ENCODE measurements around the gene CDH4.

The CDH4 gene

GRCh38 chr20:61880706-61881105 lies 628.6 kb downstream of the CDH4 start:
- H3K27me3 ChIP-seq (ENCODE audit: low read depth, low read length): no peaks in the 10 kb centered on the region
- no peaks in the 10 kb centered on the region for H3K9me3 ChIP-seq (ENCODE audit: control insufficient read depth in 1 of 2, low read length in 2 of 2)
- no peaks in the 10 kb centered on the region for H3K4me1 ChIP-seq (ENCODE audit: control insufficient read depth in 1 of 2, insufficient read depth in 2 of 2, low read length in 2 of 2)
- no peak overlapping the region for H3K4me3 ChIP-seq (ENCODE audit: low read depth in 1 of 2, low read length in 2 of 2)
- H3K36me3 ChIP-seq (ENCODE audit: control insufficient read depth in 1 of 2, insufficient read depth in 2 of 2, low read length in 2 of 2): no peaks in the 10 kb centered on the region
- no peak overlapping the region for H3K27ac ChIP-seq (ENCODE audit: low read length)

- no peaks in the 10 kb centered on the region for H3K36me3 ChIP-seq (ENCODE audit: control insufficient read depth in 1 of 2, insufficient read depth in 2 of 2, low read length in 2 of 2)
- no peak overlapping the region for H3K27ac ChIP-seq (ENCODE audit: low read length)
- H3K4me3 ChIP-seq (ENCODE audit: low read depth in 1 of 2, low read length in 2 of 2): no peak overlapping the region
- H3K27me3 ChIP-seq (ENCODE audit: low read depth, low read length): no peaks in the 10 kb centered on the region
- H3K9me3 ChIP-seq (ENCODE audit: control insufficient read depth in 1 of 2, low read length in 2 of 2): no peaks in the 10 kb centered on the region
- no peaks in the 10 kb centered on the region for H3K4me1 ChIP-seq (ENCODE audit: control insufficient read depth in 1 of 2, insufficient read depth in 2 of 2, low read length in 2 of 2)
Measured at GRCh38 chr20:61881416-61881815, 629.4 kb downstream of the CDH4 start.

GRCh38 chr20:61881861-61882260 lies 629.8 kb downstream of the CDH4 start:
- H3K4me3 ChIP-seq (ENCODE audit: low read depth in 1 of 2, low read length in 2 of 2): no peak overlapping the region
- no peaks in the 10 kb centered on the region for H3K9me3 ChIP-seq (ENCODE audit: control insufficient read depth in 1 of 2, low read length in 2 of 2)
- no peaks in the 10 kb centered on the region for H3K4me1 ChIP-seq (ENCODE audit: control insufficient read depth in 1 of 2, insufficient read depth in 2 of 2, low read length in 2 of 2)
- H3K27me3 ChIP-seq (ENCODE audit: low read depth, low read length): no peaks in the 10 kb centered on the region
- no peak overlapping the region for H3K27ac ChIP-seq (ENCODE audit: low read length)
- no peaks in the 10 kb centered on the region for H3K36me3 ChIP-seq (ENCODE audit: control insufficient read depth in 1 of 2, insufficient read depth in 2 of 2, low read length in 2 of 2)

- Histone ChIP-seq H3K27me3 (ENCODE audit: low read depth, low read length) (no peaks in the 10 kb centered on the region), H3K27ac (ENCODE audit: low read length) (no peak overlapping the region), H3K9me3 (ENCODE audit: control insufficient read depth in 1 of 2, low read length in 2 of 2) (no peaks in the 10 kb centered on the region), H3K4me1 (ENCODE audit: control insufficient read depth in 1 of 2, insufficient read depth in 2 of 2, low read length in 2 of 2) (no peaks in the 10 kb centered on the region), H3K4me3 (ENCODE audit: low read depth in 1 of 2, low read length in 2 of 2) (no peak overlapping the region), H3K36me3 (ENCODE audit: control insufficient read depth in 1 of 2, insufficient read depth in 2 of 2, low read length in 2 of 2) (no peaks in the 10 kb centered on the region)
Measured at GRCh38 chr20:61882716-61883615, 630.9 kb downstream of the CDH4 start.

GRCh38 chr20:61883857-61884393 lies 631.9 kb downstream of the CDH4 start:
- no peaks in the 10 kb centered on the region for H3K36me3 ChIP-seq (ENCODE audit: control insufficient read depth in 1 of 2, insufficient read depth in 2 of 2, low read length in 2 of 2)
- no peak overlapping the region for H3K4me3 ChIP-seq (ENCODE audit: low read depth in 1 of 2, low read length in 2 of 2)
- no peaks in the 10 kb centered on the region for H3K9me3 ChIP-seq (ENCODE audit: control insufficient read depth in 1 of 2, low read length in 2 of 2)
- H3K4me1 ChIP-seq (ENCODE audit: control insufficient read depth in 1 of 2, insufficient read depth in 2 of 2, low read length in 2 of 2): no peaks in the 10 kb centered on the region
- no peaks in the 10 kb centered on the region for H3K27me3 ChIP-seq (ENCODE audit: low read depth, low read length)
- H3K27ac ChIP-seq (ENCODE audit: low read length): no peak overlapping the region

- Histone ChIP-seq H3K4me3 (ENCODE audit: low read depth in 1 of 2, low read length in 2 of 2) (no peak overlapping the region), H3K36me3 (ENCODE audit: control insufficient read depth in 1 of 2, insufficient read depth in 2 of 2, low read length in 2 of 2) (no peaks in the 10 kb centered on the region), H3K27ac (ENCODE audit: low read length) (no peak overlapping the region), H3K27me3 (ENCODE audit: low read depth, low read length) (no peaks in the 10 kb centered on the region), H3K4me1 (ENCODE audit: control insufficient read depth in 1 of 2, insufficient read depth in 2 of 2, low read length in 2 of 2) (no peaks in the 10 kb centered on the region), H3K9me3 (ENCODE audit: control insufficient read depth in 1 of 2, low read length in 2 of 2) (no peaks in the 10 kb centered on the region)
Measured at GRCh38 chr20:61884571-61885389, 632.7 kb downstream of the CDH4 start.

GRCh38 chr20:61885759-61886715 lies 634.0 kb downstream of the CDH4 start:
- Histone ChIP-seq H3K36me3 (ENCODE audit: control insufficient read depth in 1 of 2, insufficient read depth in 2 of 2, low read length in 2 of 2) (no peaks in the 10 kb centered on the region), H3K27me3 (ENCODE audit: low read depth, low read length) (no peaks in the 10 kb centered on the region)

GRCh38 chr20:61886721-61887595 lies 634.9 kb downstream of the CDH4 start:
- Histone ChIP-seq H3K36me3 (ENCODE audit: control insufficient read depth in 1 of 2, insufficient read depth in 2 of 2, low read length in 2 of 2) (no peaks in the 10 kb centered on the region), H3K27me3 (ENCODE audit: low read depth, low read length) (no peaks in the 10 kb centered on the region), H3K27ac (ENCODE audit: low read length) (no peak overlapping the region), H3K4me1 (ENCODE audit: control insufficient read depth in 1 of 2, insufficient read depth in 2 of 2, low read length in 2 of 2) (no peaks in the 10 kb centered on the region), H3K4me3 (ENCODE audit: low read depth in 1 of 2, low read length in 2 of 2) (no peak overlapping the region), H3K9me3 (ENCODE audit: control insufficient read depth in 1 of 2, low read length in 2 of 2) (peaks cover 0 to 3% of the 10 kb centered on the region in 2 donors)

More at GRCh38 chr20:61885759-61886715, 634.0 kb downstream of the CDH4 start:
- no peaks in the 10 kb centered on the region for H3K9me3 ChIP-seq (ENCODE audit: control insufficient read depth in 1 of 2, low read length in 2 of 2)
- no peak overlapping the region for H3K27ac ChIP-seq (ENCODE audit: low read length)
- no peak overlapping the region for H3K4me3 ChIP-seq (ENCODE audit: low read depth in 1 of 2, low read length in 2 of 2)
- no peaks in the 10 kb centered on the region for H3K4me1 ChIP-seq (ENCODE audit: control insufficient read depth in 1 of 2, insufficient read depth in 2 of 2, low read length in 2 of 2)

GRCh38 chr20:61887596-61888093 lies 635.6 kb downstream of the CDH4 start:
- H3K4me1 ChIP-seq (ENCODE audit: control insufficient read depth in 1 of 2, insufficient read depth in 2 of 2, low read length in 2 of 2): no peaks in the 10 kb centered on the region
- no peak overlapping the region for H3K4me3 ChIP-seq (ENCODE audit: low read depth in 1 of 2, low read length in 2 of 2)
- no peak overlapping the region for H3K27ac ChIP-seq (ENCODE audit: low read length)
- H3K9me3 ChIP-seq (ENCODE audit: control insufficient read depth in 1 of 2, low read length in 2 of 2): peaks cover 0 to 8% of the 10 kb centered on the region in 2 donors
- H3K27me3 ChIP-seq (ENCODE audit: low read depth, low read length): no peaks in the 10 kb centered on the region
- H3K36me3 ChIP-seq (ENCODE audit: control insufficient read depth in 1 of 2, insufficient read depth in 2 of 2, low read length in 2 of 2): no peaks in the 10 kb centered on the region
